Neural progenitor cell (in vitro differentiated cells): ENCODE data around the gene COX7A2L. TPM values are rescaled to one million over a fixed set of nuclear protein-coding genes. Genes with fewer than 3 reads are reported as not detected.

Experiments used
- DNase-seq: peaks from one replicate; pipeline ENCODE4 v3.0.0-alpha.2; 2016; ENCODE audit warnings: low spot score
- H2AFZ ChIP-seq: fragments of 200-600 bp; sonication (generic); replicated peaks from 2 replicates; pipeline ENCODE4 v1.6.1; 2016; ENCODE audit warnings: antibody characterized with exemption
- H3F3A ChIP-seq: fragments of 200-600 bp; sonication (generic); 2 replicates; pipeline ENCODE4 v1.6.1; 2016; ENCODE audit warnings: antibody characterized with exemption, low read depth
- H3K27ac ChIP-seq: fragments of 200-600 bp; sonication (generic); 2 replicates; pipeline ENCODE4 v1.5.1; 2016; ENCODE audit warnings: mild to moderate bottlenecking
- H3K27me3 ChIP-seq: fragments of 200-600 bp; sonication (generic); 2 replicates; pipeline ENCODE4 v1.6.1; 2016; ENCODE audit warnings: mild to moderate bottlenecking, moderate library complexity
- H3K36me3 ChIP-seq: fragments of 200-600 bp; sonication (generic); 2 replicates; pipeline ENCODE4 v1.5.1; 2016
- H3K4me1 ChIP-seq: fragments of 200-600 bp; sonication (generic); 2 replicates; pipeline ENCODE4 v1.6.1; 2016; ENCODE audit warnings: mixed run types
- H3K4me2 ChIP-seq: fragments of 200-600 bp; sonication (generic); 2 replicates; pipeline ENCODE4 v1.6.1; 2016
- H3K4me3 ChIP-seq: fragments of 200-600 bp; sonication (generic); 2 replicates; pipeline ENCODE4 v1.5.1; 2016
- H3K79me2 ChIP-seq: fragments of 200-600 bp; sonication (generic); 2 replicates; pipeline ENCODE4 v1.6.1; 2016; ENCODE audit warnings: low read depth
- H3K9ac ChIP-seq: fragments of 200-600 bp; sonication (generic); 2 replicates; pipeline ENCODE4 v1.6.1; 2016
- H3K9me3 ChIP-seq: fragments of 200-600 bp; sonication (generic); 2 replicates; pipeline ENCODE4 v1.5.1; 2016; ENCODE audit warnings: low read depth
- H4K20me1 ChIP-seq: fragments of 200-600 bp; sonication (generic); 2 replicates; pipeline ENCODE4 v1.6.1; 2016; ENCODE audit warnings: low read depth
- H3K27ac Mint-ChIP-seq: 3 replicates; pipeline ENCODE4 v1.8.0; 2021; ENCODE audit warnings: mixed read lengths
- H3K27me3 Mint-ChIP-seq: 2 replicates; pipeline ENCODE4 v1.8.0; 2022; ENCODE audit warnings: low read depth, mild to moderate bottlenecking, inconsistent platforms, moderate library complexity, mixed read lengths; ENCODE audit not compliant: insufficient read depth
- H3K36me3 Mint-ChIP-seq: 3 replicates; pipeline ENCODE4 v1.8.0; 2021; ENCODE audit warnings: mixed read lengths
- H3K4me1 Mint-ChIP-seq: 3 replicates; pipeline ENCODE4 v1.8.0; 2021; ENCODE audit warnings: mixed read lengths
- H3K4me3 Mint-ChIP-seq: 3 replicates; pipeline ENCODE4 v1.8.0; 2021; ENCODE audit warnings: mild to moderate bottlenecking, moderate library complexity, mixed read lengths
- H3K9me3 Mint-ChIP-seq: 3 replicates; pipeline ENCODE4 v1.8.0; 2020; ENCODE audit warnings: mixed read lengths
- CTCF ChIP-seq: fragments of 200-600 bp; sonication (generic); IDR thresholded peaks from 2 replicates; pipeline ENCODE4 v1.5.1; 2017; ENCODE audit warnings: antibody characterized with exemption, mild to moderate bottlenecking
- EZH2 ChIP-seq: fragments of 200-600 bp; sonication (generic); IDR thresholded peaks from 2 replicates; pipeline ENCODE4 v1.6.1; 2017; ENCODE audit warnings: antibody characterized with exemption, mild to moderate bottlenecking, moderate library complexity
- EZH2phosphoT487 ChIP-seq: fragments of 200-600 bp; sonication (generic); IDR thresholded peaks from 2 replicates; pipeline ENCODE4 v1.6.1; 2017; ENCODE audit warnings: antibody characterized with exemption
- total RNA-seq: library from RNA; depleted of rRNA; stranded (reverse); fragments of >200 nt; gene quantifications from 2 replicates; pipeline ENCODE4 v1.2.3, GENCODE V29; 2015; ENCODE audit warnings: low replicate concordance

The COX7A2L gene
- total RNA-seq, 1 donor from 2014 or later = 292 TPM

GRCh38 chr2:42369532-42370229 lies 8.7 kb upstream of the COX7A2L start:
- H3K27ac ChIP-seq = no peak overlapping the region
- H3K79me2 ChIP-seq = no peaks in the 10 kb centered on the region
- H3F3A ChIP-seq = no peaks in the 10 kb centered on the region
- H3K27me3 ChIP-seq = no peaks in the 10 kb centered on the region
- TF ChIP-seq EZH2phosphoT487 = no peak
- TF ChIP-seq CTCF = no peak
- TF ChIP-seq EZH2 = no peak
- DNase-seq = peak; percentile 25
- Mint-ChIP-seq H3K4me1 (no peaks in the 10 kb centered on the region), H3K27me3 (peaks cover 8% of the 10 kb centered on the region), H3K9me3 (no peaks in the 10 kb centered on the region), H3K36me3 (no peaks in the 10 kb centered on the region), H3K27ac (no peak overlapping the region), H3K4me3 (no peak overlapping the region)
- H3K4me3 ChIP-seq = no peak overlapping the region
- H3K9me3 ChIP-seq = no peaks in the 10 kb centered on the region
- H4K20me1 ChIP-seq = no peaks in the 10 kb centered on the region
- no peaks in the 10 kb centered on the region for H3K4me1 ChIP-seq
- H2AFZ ChIP-seq = peak overlapping the region; percentile 12
- no peak overlapping the region for H3K9ac ChIP-seq
- no peaks in the 10 kb centered on the region for H3K36me3 ChIP-seq
- H3K4me2 ChIP-seq = no peak overlapping the region

- TF ChIP-seq EZH2 (no peak), EZH2phosphoT487 (no peak), CTCF (no peak)
- Mint-ChIP-seq H3K27me3 (peaks cover 6% of the 10 kb centered on the region), H3K4me1 (no peaks in the 10 kb centered on the region), H3K9me3 (no peaks in the 10 kb centered on the region), H3K36me3 (no peaks in the 10 kb centered on the region), H3K4me3 (no peak overlapping the region), H3K27ac (no peak overlapping the region)
- H3K79me2 ChIP-seq = no peaks in the 10 kb centered on the region
- peak overlapping the region; percentile 12 for H2AFZ ChIP-seq
- H3K9ac ChIP-seq = no peak overlapping the region
- no peaks in the 10 kb centered on the region for H3K4me1 ChIP-seq
- no peaks in the 10 kb centered on the region for H4K20me1 ChIP-seq
- no peak overlapping the region for H3K4me2 ChIP-seq
- no peaks in the 10 kb centered on the region for H3K9me3 ChIP-seq
- H3K36me3 ChIP-seq = no peaks in the 10 kb centered on the region
- no peak overlapping the region for H3K4me3 ChIP-seq
- no peak for DNase-seq
- H3K27me3 ChIP-seq = no peaks in the 10 kb centered on the region
- H3K27ac ChIP-seq = no peak overlapping the region
- H3F3A ChIP-seq = no peaks in the 10 kb centered on the region
These were observed 8.0 kb upstream of the COX7A2L start for GRCh38 chr2:42368817-42369531.

- H3K36me3 ChIP-seq = no peaks in the 10 kb centered on the region
- no peaks in the 10 kb centered on the region for H3K27me3 ChIP-seq
- H3K4me1 ChIP-seq = no peaks in the 10 kb centered on the region
- H3F3A ChIP-seq = no peaks in the 10 kb centered on the region
- TF ChIP-seq CTCF = no peak
- TF ChIP-seq EZH2phosphoT487 = no peak
- H3K4me3 Mint-ChIP-seq = no peak overlapping the region
- peaks cover 6% of the 10 kb centered on the region for H3K27me3 Mint-ChIP-seq
- no peaks in the 10 kb centered on the region for H3K79me2 ChIP-seq
- no peak overlapping the region for H3K4me3 ChIP-seq
- no peaks in the 10 kb centered on the region for H3K9me3 Mint-ChIP-seq
- H3K36me3 Mint-ChIP-seq = no peaks in the 10 kb centered on the region
- H3K4me2 ChIP-seq = no peak overlapping the region
- H3K27ac Mint-ChIP-seq = no peak overlapping the region
- DNase-seq = no peak
- no peak overlapping the region for H3K9ac ChIP-seq
- H3K4me1 Mint-ChIP-seq = no peaks in the 10 kb centered on the region
- peak overlapping the region; percentile 38 for H2AFZ ChIP-seq
- no peaks in the 10 kb centered on the region for H4K20me1 ChIP-seq
- no peaks in the 10 kb centered on the region for H3K9me3 ChIP-seq
- H3K27ac ChIP-seq = no peak overlapping the region
These were observed 6.8 kb upstream of the COX7A2L start for GRCh38 chr2:42367835-42368234.
